WTC11 (cell line): ENCODE data around the gene MYBPH. TPM values are rescaled to one million over a fixed set of nuclear protein-coding genes. Genes with fewer than 3 reads are reported as not detected.
A peak's percentile ranks its signal among the peaks of the same experiment; 100 is the strongest.

Experiments used
- ATAC-seq: fragments of 200-7000 bp; cut with Tn5 transposase; 2 replicates; pipeline ENCODE4 v1.10.0; 2021; ENCODE audit warnings: mild to moderate bottlenecking, moderate library complexity
- CTCF ChIA-PET: fragments of 300-600 bp; sonication (Branson Sonifier 250); formaldehyde crosslinking; loops from one replicate; lab custom pipeline; 2021; ENCODE audit warnings: antibody characterized with exemption; lab: Charles Lee
- POLR2A ChIA-PET: fragments of 350-600 bp; sonication (Branson Sonifier 250); formaldehyde crosslinking; loops from one replicate; lab custom pipeline; 2021; ENCODE audit warnings: antibody characterized with exemption; lab: Charles Lee
- DNase-seq: peaks from one replicate; pipeline ENCODE4 v3.0.0; 2021; ENCODE audit warnings: low spot score
- H3K27ac Mint-ChIP-seq: 2 replicates; pipeline ENCODE4 v1.8.0; 2021; ENCODE audit warnings: mixed read lengths
- H3K27me3 Mint-ChIP-seq: 2 replicates; pipeline ENCODE4 v1.8.0; 2021; ENCODE audit warnings: low read depth, mild to moderate bottlenecking, moderate library complexity, mixed read lengths
- H3K36me3 Mint-ChIP-seq: 2 replicates; pipeline ENCODE4 v1.8.0; 2021; ENCODE audit warnings: mixed read lengths
- H3K4me1 Mint-ChIP-seq: 2 replicates; pipeline ENCODE4 v1.8.0; 2022; ENCODE audit warnings: mixed read lengths
- H3K4me3 Mint-ChIP-seq: 2 replicates; pipeline ENCODE4 v1.8.0; 2021; ENCODE audit warnings: mild to moderate bottlenecking, moderate library complexity, mixed read lengths
- H3K9me3 Mint-ChIP-seq: 2 replicates; pipeline ENCODE4 v1.8.0; 2021; ENCODE audit warnings: mixed read lengths
- ARID4B ChIP-seq: sonication (generic); formaldehyde crosslinking; IDR thresholded peaks from 2 replicates; pipeline ENCODE4 v1.8.0; 2023; ENCODE audit warnings: missing genetic modification reagents, mild to moderate bottlenecking, borderline replicate concordance
- ATF1 ChIP-seq: sonication (generic); formaldehyde crosslinking; IDR thresholded peaks from 2 replicates; pipeline ENCODE4 v1.8.1; 2023; ENCODE audit warnings: mild to moderate bottlenecking, moderate library complexity, missing genetic modification reagents
- ATF6 ChIP-seq: sonication (generic); formaldehyde crosslinking; IDR thresholded peaks from 2 replicates; pipeline ENCODE4 v1.8.1; 2023; ENCODE audit warnings: mild to moderate bottlenecking, missing genetic modification reagents
- CDX4 ChIP-seq: fragments of 250-450 bp; sonication (Bioruptor Pico); IDR thresholded peaks from 2 replicates; pipeline ENCODE4 v1.9.0; 2021; ENCODE audit warnings: moderate library complexity, mild to moderate bottlenecking, inconsistent platforms, borderline replicate concordance
- CREB1 ChIP-seq: sonication (generic); formaldehyde crosslinking; IDR thresholded peaks from 2 replicates; pipeline ENCODE4 v1.8.0; 2023; ENCODE audit warnings: mild to moderate bottlenecking, missing genetic modification reagents
- EMX1 ChIP-seq: fragments of 250-450 bp; sonication (Bioruptor Pico); IDR thresholded peaks from 2 replicates; pipeline ENCODE4 v1.8.0; 2021; ENCODE audit warnings: mild to moderate bottlenecking
- FOXJ3 ChIP-seq: sonication (generic); formaldehyde crosslinking; IDR thresholded peaks from 2 replicates; pipeline ENCODE4 v1.9.0; 2021; ENCODE audit warnings: missing genetic modification reagents, mild to moderate bottlenecking, borderline replicate concordance
- FOXK1 ChIP-seq: sonication (generic); formaldehyde crosslinking; IDR thresholded peaks from 2 replicates; pipeline ENCODE4 v1.8.0; 2022; ENCODE audit warnings: mild to moderate bottlenecking, moderate library complexity, missing genetic modification reagents
- FOXP4 ChIP-seq: sonication (generic); formaldehyde crosslinking; IDR thresholded peaks from 2 replicates; pipeline ENCODE4 v1.8.0; 2022; ENCODE audit warnings: mild to moderate bottlenecking, missing genetic modification reagents
- GABPB1 ChIP-seq: sonication (generic); formaldehyde crosslinking; IDR thresholded peaks from 2 replicates; pipeline ENCODE4 v1.8.1; 2023; ENCODE audit warnings: mild to moderate bottlenecking, missing genetic modification reagents
- IRF2 ChIP-seq: sonication (generic); formaldehyde crosslinking; IDR thresholded peaks from 2 replicates; pipeline ENCODE4 v1.8.0; 2022; ENCODE audit warnings: low read depth, missing genetic modification reagents, borderline replicate concordance
- JAZF1 ChIP-seq: fragments of 250-450 bp; sonication (Bioruptor Pico); IDR thresholded peaks from 2 replicates; pipeline ENCODE4 v1.9.0; 2021; ENCODE audit warnings: moderate library complexity, mild to moderate bottlenecking, inconsistent platforms
- KAT7 ChIP-seq: sonication (generic); formaldehyde crosslinking; IDR thresholded peaks from 2 replicates; pipeline ENCODE4 v1.8.1; 2023; ENCODE audit warnings: missing genetic modification reagents, mild to moderate bottlenecking, borderline replicate concordance
- NFATC4 ChIP-seq: fragments of 250-450 bp; sonication (Bioruptor Pico); IDR thresholded peaks from 2 replicates; pipeline ENCODE4 v1.9.0; 2021; ENCODE audit warnings: mild to moderate bottlenecking
- PREB ChIP-seq: sonication (generic); formaldehyde crosslinking; IDR thresholded peaks from 2 replicates; pipeline ENCODE4 v1.8.1; 2022; ENCODE audit warnings: mild to moderate bottlenecking, missing genetic modification reagents, moderate library complexity, borderline replicate concordance
- SMAD4 ChIP-seq: sonication (generic); formaldehyde crosslinking; IDR thresholded peaks from 2 replicates; pipeline ENCODE4 v1.8.0; 2022; ENCODE audit warnings: mild to moderate bottlenecking, missing genetic modification reagents
- SP1 ChIP-seq: sonication (generic); formaldehyde crosslinking; conservative IDR thresholded peaks from 2 replicates; pipeline ENCODE4 v1.8.1; 2022; ENCODE audit warnings: missing genetic modification reagents
- TEAD1 ChIP-seq: sonication (generic); formaldehyde crosslinking; IDR thresholded peaks from 2 replicates; pipeline ENCODE4 v1.8.0; 2022; ENCODE audit warnings: mild to moderate bottlenecking, missing genetic modification reagents
- USF1 ChIP-seq: sonication (generic); formaldehyde crosslinking; IDR thresholded peaks from 2 replicates; pipeline ENCODE4 v1.8.0; 2022; ENCODE audit warnings: mild to moderate bottlenecking, missing genetic modification reagents
- ZBTB21 ChIP-seq: sonication (generic); formaldehyde crosslinking; IDR thresholded peaks from 2 replicates; pipeline ENCODE4 v1.8.1; 2023; ENCODE audit warnings: mild to moderate bottlenecking, missing genetic modification reagents, borderline replicate concordance
- total RNA-seq: library from RNA; stranded (reverse); gene quantifications from 3 replicates; pipeline ENCODE4 v1.2.3, GENCODE V29; 2021

The MYBPH gene
- total RNA-seq, 1 experiment from 2014 or later: not detected

- TF ChIP-seq ATF6 (CRISPR knock-in tag) (no peak), ATF1 (CRISPR knock-in tag) (no peak), TEAD1 (CRISPR knock-in tag) (no peak), JAZF1 (CRISPR knock-in tag) (no peak), FOXP4 (no peak)
- TF ChIP-seq, all 79 proteins: peak for 0
Measured at GRCh38 chr1:203150511-203151297, 24.9 kb downstream of the MYBPH start (continued).

- DNase-seq (no peak), ATAC-seq (no peak)
- peaks cover 93% of the 10 kb centered on the region for H3K4me1 Mint-ChIP-seq
- no peaks in the 10 kb centered on the region for H3K27me3 Mint-ChIP-seq
- CTCF ChIA-PET: interaction anchor here (0.6 to 12.2 kb wide), 12 partner anchors 13 to 215 kb away, joined by 3 to 184 read pairs (median 14); partner anchors contain the start of gene ADORA1
- H3K27ac Mint-ChIP-seq: peak overlapping the region; percentile 57; the same call in 1 of the 2 replicates
- POLR2A ChIA-PET: interaction anchor here (1.3 kb wide), 1 partner anchor 15 kb away, joined by 3 read pairs; no protein-coding TSS in a partner anchor
- no peak for TF ChIP-seq KAT7 (CRISPR knock-in tag)
- TF ChIP-seq CDX4 (CRISPR knock-in tag): no peak
- no peak for TF ChIP-seq ZBTB21
- TF ChIP-seq NFATC4: no peak
- H3K36me3 Mint-ChIP-seq: no peaks in the 10 kb centered on the region
- H3K4me3 Mint-ChIP-seq: no peak overlapping the region
- no peaks in the 10 kb centered on the region for H3K9me3 Mint-ChIP-seq
Measured at GRCh38 chr1:203149188-203149840, 26.3 kb downstream of the MYBPH start.

- CTCF ChIA-PET: interaction anchor here (0.6 to 12.2 kb wide), 19 partner anchors 10 to 901 kb away, joined by 3 to 184 read pairs (median 6); partner anchors contain the start of genes ADORA1, CHI3L1 and MYBPH
- Mint-ChIP-seq H3K27me3 (no peaks in the 10 kb centered on the region), H3K9me3 (peaks cover 2% of the 10 kb centered on the region), H3K36me3 (peaks cover 2% of the 10 kb centered on the region), H3K27ac (no peak overlapping the region), H3K4me1 (peaks cover 90% of the 10 kb centered on the region), H3K4me3 (no peak overlapping the region)
- DNase-seq (no peak), ATAC-seq (no peak)
- POLR2A ChIA-PET: interaction anchor here (0.9 to 1.3 kb wide), 2 partner anchors 15 to 20 kb away, joined by 3 read pairs; no protein-coding TSS in a partner anchor
- TF ChIP-seq ZBTB21 (no peak), SMAD4 (CRISPR knock-in tag) (no peak), ARID4B (CRISPR knock-in tag) (no peak), CREB1 (CRISPR knock-in tag) (no peak), IRF2 (CRISPR knock-in tag) (no peak), SP1 (CRISPR knock-in tag) (no peak), FOXK1 (CRISPR knock-in tag) (no peak), PREB (CRISPR knock-in tag) (no peak), FOXJ3 (no peak), NFATC4 (no peak), EMX1 (CRISPR knock-in tag) (no peak), GABPB1 (no peak), USF1 (CRISPR knock-in tag) (no peak)
Measured at GRCh38 chr1:203148579-203148978, 27.0 kb downstream of the MYBPH start.
